GM21528 (cell line): ENCODE results near the gene CNTNAP2.

Source experiments
- ATAC-seq: cut with Tn5 transposase; IDR thresholded peaks from one replicate; pipeline ENCODE4 v1.9.1; 2021; ENCODE audit warnings: mild to moderate bottlenecking, moderate library complexity; ENCODE audit not compliant: unreplicated experiment, low FRiP score

CNTNAP2 gene

GRCh38 chr7:147171013-147171391 is 1054.4 kb downstream of the CNTNAP2 start:
- ATAC-seq = no peak

- no peak for ATAC-seq
These were observed 1057.3 kb downstream of the CNTNAP2 start for GRCh38 chr7:147173883-147174282.

GRCh38 chr7:147182874-147183273 is 1066.3 kb downstream of the CNTNAP2 start:
- ATAC-seq = no peak

- no peak for ATAC-seq
These were observed 1066.7 kb downstream of the CNTNAP2 start for GRCh38 chr7:147183276-147183675.

GRCh38 chr7:147188467-147188866 is 1071.9 kb downstream of the CNTNAP2 start:
- no peak for ATAC-seq

- no peak for ATAC-seq
These were observed 1076.9 kb downstream of the CNTNAP2 start for GRCh38 chr7:147193476-147193875.

GRCh38 chr7:147196481-147196880 is 1079.9 kb downstream of the CNTNAP2 start:
- no peak for ATAC-seq

GRCh38 chr7:147197006-147197405 is 1080.4 kb downstream of the CNTNAP2 start:
- no peak for ATAC-seq

GRCh38 chr7:147199868-147200267 is 1083.3 kb downstream of the CNTNAP2 start:
- ATAC-seq = no peak

- no peak for ATAC-seq
These were observed 1091.4 kb downstream of the CNTNAP2 start for GRCh38 chr7:147207988-147208387.

- no peak for ATAC-seq
These were observed 1114.7 kb downstream of the CNTNAP2 start for GRCh38 chr7:147231275-147231674.

- no peak for ATAC-seq
These were observed 1119.2 kb downstream of the CNTNAP2 start for GRCh38 chr7:147235645-147236382.

- no peak for ATAC-seq
These were observed 1123.9 kb downstream of the CNTNAP2 start for GRCh38 chr7:147240468-147240867.

GRCh38 chr7:147245274-147245673 is 1128.7 kb downstream of the CNTNAP2 start:
- ATAC-seq = no peak

- no peak for ATAC-seq
These were observed 1133.4 kb downstream of the CNTNAP2 start for GRCh38 chr7:147249956-147250355.

GRCh38 chr7:147251751-147252325 is 1135.2 kb downstream of the CNTNAP2 start:
- no peak for ATAC-seq

- no peak for ATAC-seq
These were observed 1145.1 kb downstream of the CNTNAP2 start for GRCh38 chr7:147261693-147262092.

GRCh38 chr7:147265528-147265927 is 1148.9 kb downstream of the CNTNAP2 start:
- no peak for ATAC-seq

- no peak for ATAC-seq
These were observed 1159.5 kb downstream of the CNTNAP2 start for GRCh38 chr7:147276106-147276505.

GRCh38 chr7:147276783-147277370 is 1160.3 kb downstream of the CNTNAP2 start:
- no peak for ATAC-seq

GRCh38 chr7:147279514-147279913 is 1162.9 kb downstream of the CNTNAP2 start:
- ATAC-seq = no peak

- no peak for ATAC-seq
These were observed 1163.4 kb downstream of the CNTNAP2 start for GRCh38 chr7:147279964-147280374.
